GM18951 (cell line): ENCODE data around the gene GALNT9.
"Not testable (repeated sequence)": the region's sequence is repeated elsewhere in the genome, so short reads cannot be mapped to it uniquely, and the experiment has no call there.

ENCODE experiments used
- POLR2A ChIP-seq: IDR thresholded peaks from 4 replicates; pipeline ENCODE4 v1.6.1; 2011; ENCODE audit warnings: mild to moderate bottlenecking; ENCODE audit not compliant: insufficient read length, insufficient read depth; ENCODE audit errors: extremely low read depth
- in situ Hi-C: fragments of 300-500 bp; cut with MboI; formaldehyde crosslinking; loops from one replicate; pipeline ENCODE4 v1.12.0; 2022; ENCODE audit warnings: low sequenced_read_pairs, mixed read lengths, inconsistent platforms; ENCODE audit not compliant: unreplicated experiment

The GALNT9 gene

DNA sequence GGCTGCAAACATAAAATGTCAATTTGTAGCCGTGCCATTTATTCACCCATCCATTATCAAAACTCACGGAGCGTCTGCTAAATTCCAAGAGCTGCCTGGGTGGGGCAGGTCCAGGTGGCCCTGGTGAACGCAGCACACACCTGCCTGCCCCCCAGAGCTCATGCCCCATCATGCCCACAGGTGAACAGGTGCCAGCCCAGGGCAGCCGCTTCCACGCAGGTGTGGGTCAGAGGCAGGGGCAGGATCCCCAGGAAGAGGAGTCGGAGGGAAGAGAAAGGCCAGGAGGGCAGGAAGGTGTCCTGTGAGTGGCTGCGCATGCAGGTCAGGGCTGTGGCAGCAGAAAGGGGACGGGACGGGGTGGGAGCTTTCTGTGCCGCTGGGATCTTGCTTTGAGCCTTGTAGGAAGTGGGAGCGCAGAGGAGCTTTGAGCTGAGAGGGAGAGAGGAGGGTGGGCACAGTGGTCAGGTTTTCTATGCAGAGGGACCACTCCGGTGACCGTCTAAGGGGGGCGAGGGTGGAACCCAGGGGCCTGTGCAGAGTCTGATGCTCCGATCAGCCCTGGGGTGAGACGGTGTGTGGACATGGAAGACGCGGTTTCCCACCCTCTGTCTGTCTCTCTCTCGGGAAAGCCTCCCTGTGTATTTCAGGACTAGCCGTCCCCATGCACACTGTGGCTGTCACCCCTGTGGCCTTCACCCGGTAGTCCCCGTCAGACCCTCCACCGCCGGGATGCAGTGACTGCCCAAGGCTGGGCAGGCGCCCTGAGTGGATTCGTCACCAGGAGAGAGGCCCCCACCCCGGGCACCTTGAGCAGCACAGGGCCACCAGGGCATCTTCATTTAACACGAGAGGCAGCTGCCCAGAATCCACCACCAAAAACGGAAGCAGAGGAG is 26.7 kb downstream of the GALNT9 start:
- TF ChIP-seq POLR2A: no peak
- in situ Hi-C loops: no loop called here

DNA sequence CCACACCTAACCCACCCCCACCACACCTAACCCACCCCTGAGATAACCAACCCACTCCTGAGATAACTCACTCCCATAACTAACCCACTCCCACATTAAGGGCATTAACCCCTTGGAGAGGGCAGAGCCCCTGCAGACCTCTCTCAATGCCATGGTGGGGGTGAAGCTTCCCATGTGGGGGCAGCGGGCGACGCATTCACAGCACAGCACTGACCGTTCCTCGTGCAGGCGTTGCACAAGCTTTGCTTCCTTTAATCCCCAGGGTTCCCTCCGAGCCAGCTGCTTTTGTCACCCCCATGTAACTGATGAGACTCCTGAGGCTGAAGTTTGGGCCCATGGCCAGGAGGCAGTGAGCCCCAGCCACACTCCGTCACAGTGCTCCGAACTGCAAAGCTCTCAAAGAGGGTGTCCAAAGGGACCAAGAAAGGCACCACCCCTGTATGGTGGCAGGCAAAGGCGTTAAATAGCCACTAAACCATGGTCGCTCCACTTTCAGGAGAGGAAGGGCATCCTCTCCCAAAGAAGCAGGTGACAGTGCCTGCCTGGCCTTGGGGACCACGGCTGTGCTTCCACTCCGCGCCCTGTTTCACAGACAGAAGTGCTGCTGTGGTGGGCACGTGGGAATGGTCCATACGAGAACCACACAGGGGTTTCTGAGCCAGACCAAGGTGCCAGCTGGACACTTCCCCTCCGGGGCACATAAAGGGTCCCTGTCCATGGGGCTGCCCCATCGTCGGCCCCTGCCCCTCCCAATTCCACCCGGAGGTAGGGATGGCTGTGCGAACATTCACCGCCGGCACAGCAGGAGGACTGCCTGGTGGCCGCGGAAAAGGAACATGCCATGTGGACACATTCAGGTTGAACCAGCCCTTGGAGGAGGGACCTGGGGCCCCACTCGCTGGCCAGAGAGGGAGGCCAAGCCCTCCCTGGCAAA is 28.3 kb downstream of the GALNT9 start:
- no peak for TF ChIP-seq POLR2A
- in situ Hi-C loops: no loop called here

DNA sequence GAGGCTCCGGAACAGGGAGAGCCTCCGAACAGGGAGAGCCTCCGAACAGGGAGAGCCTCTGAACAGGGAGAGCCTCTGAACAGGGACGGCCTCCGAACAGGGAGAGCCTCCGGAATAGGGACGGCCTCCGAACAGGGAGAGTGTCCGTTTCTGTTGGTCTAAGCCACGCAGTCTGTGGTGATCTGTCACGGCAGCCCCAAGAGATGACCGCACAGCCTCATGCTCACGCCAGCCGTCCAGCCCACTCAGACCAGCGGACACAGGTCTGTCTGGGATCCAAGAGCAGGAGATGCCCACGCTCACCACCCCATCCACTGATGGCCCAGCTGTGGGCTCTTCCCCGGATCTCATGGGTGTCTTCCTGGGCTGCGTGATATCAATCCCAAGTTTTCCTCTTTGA is 33.3 kb downstream of the GALNT9 start:
- in situ Hi-C loops: no loop called here
- no peak for TF ChIP-seq POLR2A

DNA sequence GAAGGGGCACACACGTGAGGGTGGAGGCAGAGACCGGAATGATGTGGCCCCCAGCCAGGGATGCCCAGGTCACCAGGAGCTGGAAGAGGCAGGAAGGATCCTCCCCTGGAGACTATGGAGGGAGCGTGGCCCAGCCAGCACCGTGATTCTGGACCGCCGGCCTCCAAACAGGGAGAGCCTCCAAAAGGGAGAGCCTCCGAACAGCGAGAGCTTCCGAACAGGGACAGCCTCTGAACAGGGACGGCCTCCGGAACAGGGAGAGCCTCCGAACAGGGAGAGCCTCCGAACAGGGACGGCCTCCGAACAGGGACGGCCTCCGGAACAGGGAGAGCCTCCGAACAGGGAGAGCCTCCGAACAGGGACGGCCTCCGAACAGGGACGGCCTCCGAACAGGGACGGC is 33.8 kb downstream of the GALNT9 start:
- in situ Hi-C loops: not testable (repeated sequence)

DNA sequence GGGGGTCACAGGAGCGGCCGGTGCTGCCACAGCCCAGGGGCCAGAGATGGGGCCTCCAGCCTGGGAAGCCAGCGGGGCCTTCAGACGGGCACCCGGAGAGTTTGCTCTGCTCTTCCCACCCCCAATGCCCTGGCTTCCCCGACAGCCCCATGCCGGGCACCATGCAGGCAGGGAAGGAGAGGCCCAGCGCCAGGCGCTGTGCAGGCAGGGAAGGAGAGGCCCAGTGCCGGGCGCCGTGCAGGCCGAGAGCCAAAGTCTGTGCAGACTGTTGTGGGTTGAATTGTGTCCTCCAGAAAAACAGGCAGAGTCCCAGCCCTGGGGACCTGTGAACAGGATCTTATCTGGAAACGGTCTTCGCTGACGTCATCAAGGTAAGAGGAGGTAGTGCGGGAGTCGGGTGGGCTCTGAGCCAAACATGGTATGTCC is 34.3 kb downstream of the GALNT9 start:
- in situ Hi-C loops: no loop called here
- no peak for TF ChIP-seq POLR2A

DNA sequence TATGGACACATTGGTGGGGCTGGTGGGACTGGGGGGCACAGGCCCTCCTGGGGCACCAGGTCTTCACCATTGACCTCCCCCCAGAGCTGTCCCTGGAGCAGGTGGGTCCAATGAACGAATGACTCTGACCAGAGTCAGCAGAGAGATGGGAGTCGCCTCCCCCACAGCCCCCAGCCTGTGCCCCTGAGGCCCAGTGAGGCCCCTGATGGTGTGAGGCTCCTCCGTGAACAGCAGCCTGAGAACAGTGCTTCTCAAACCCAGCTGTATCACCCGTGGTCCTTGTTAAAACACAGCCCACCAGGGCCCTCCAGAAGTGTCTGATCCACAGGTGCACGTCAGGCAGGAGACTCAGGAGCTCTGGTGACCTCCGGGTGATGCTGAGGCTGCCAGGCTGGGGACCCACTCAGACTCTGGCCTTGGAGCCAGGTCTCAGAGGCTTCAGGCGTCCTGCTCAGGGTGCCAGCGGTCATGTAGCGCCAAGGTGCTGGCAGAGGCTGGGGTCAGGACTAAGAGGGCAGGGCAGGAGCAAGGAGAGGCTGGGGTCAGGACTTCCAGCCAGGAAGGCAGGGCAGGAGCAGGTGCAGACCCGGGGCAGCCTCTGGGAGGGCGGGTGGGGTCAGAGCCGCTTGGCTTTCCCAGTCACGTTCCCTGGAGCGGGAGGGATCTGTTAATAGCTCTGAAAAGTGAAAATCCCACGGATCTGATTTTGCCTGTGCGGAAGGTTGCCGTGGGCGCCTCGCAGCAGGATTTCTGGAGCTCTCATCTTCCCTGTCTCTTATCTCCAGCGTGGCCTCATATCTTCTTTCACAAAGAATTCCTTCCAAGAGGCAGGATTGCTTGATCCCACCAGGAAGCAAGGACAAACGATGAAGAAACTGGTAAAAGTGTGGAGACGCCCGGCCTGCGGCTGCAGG is 35.0 kb downstream of the GALNT9 start:
- no peak for TF ChIP-seq POLR2A
- in situ Hi-C loops: no loop called here

DNA sequence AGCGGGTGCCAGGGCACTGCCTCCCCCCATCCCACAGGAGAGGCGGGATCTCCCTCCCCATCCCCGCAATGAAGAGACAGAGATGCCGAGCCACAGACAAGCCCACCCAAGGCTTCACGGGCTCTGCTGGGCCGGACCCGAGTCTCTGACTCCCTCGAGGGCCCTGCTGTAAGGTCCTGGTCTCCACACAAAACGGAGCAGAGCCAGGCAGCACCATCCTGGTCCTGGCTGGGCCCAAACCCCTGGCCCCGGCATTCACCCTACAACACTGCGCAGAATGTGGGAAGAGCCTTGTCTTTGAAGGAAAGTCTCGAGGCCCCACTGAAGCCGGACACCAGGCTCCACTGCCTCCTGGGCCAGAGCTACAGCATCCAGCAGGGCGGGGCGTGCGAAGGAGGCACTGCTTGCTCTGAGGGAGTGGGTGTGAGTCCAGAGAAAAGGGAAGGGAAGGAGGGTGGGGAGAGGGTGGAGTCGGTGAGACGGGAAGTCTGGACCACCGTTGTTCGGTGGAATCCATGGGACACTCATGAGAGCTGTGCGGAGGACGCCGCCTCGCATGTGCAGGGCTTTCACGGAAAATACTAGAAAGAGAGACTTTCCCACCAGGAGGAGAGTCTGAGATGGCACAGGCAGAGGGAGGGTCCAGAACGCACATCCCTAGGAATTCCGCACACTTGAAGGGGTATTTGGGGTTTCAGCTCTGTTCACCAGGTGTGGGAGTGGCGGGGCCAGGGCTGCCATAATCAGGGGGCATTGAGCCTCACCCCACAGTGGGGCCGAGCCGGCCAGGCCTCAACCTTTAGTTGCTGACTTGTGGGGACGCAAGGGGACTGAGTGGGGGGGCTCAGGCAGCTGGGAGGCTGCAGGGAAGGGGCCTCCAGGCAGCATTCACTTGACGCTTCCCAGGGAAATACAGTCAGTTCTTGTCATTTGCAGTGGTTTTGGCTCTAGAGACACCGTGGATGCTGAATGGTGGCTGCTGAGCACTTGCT is 36.8 kb downstream of the GALNT9 start:
- in situ Hi-C loops: no loop called here
- no peak for TF ChIP-seq POLR2A

DNA sequence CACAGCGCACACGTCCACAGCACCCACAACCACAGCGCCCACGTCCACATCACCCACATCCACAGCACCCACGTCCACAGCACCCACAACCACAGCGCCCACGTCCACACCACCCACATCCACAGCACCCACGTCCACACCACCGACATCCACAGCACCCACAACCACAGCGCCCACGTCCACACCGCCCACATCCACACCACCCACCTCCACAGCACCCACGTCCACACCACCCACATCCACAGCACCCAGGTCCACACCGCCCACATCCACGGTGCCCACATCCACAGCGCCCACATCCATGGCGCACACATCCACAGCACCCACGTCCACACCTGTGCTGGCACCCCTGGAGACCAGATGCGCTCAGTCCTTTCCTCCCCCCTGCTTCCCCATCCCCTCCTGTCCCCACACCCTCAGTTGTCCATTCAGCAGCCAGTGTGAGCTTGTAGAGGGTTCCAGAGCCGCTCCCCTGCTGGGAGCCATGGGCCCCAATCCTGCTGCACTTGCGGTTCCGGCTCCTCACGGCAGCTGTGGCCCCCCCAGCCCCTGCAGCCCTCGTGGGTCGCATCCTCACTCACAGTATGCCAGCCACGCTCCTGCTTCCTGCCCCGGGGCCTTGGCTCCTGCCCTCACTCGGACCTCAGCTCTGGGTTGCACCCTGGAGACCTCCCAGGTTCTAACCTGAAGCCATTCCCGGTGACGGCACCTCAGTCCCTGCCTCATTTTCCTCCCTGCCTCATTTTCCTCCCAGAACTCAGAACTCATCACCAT is 37.8 kb downstream of the GALNT9 start:
- no peak for TF ChIP-seq POLR2A
- in situ Hi-C loops: no loop called here

DNA sequence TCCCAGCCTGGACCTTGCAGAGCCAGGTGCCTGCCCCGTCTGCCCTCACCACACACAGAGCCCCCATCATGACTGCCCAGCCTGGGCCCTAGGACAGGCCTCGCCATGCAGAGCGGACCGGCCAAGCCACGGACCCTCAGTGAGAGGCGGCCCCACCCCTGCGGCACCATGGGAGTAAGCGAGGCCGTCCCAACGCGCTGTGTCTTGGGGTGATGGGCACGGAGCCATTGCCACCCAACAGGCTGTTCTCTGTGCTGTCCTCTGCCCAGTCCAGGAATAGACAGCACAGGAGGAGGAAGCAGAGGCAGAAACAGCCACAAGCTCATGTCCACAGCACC is 39.2 kb downstream of the GALNT9 start:
- in situ Hi-C loops: no loop called here
- no peak for TF ChIP-seq POLR2A

DNA sequence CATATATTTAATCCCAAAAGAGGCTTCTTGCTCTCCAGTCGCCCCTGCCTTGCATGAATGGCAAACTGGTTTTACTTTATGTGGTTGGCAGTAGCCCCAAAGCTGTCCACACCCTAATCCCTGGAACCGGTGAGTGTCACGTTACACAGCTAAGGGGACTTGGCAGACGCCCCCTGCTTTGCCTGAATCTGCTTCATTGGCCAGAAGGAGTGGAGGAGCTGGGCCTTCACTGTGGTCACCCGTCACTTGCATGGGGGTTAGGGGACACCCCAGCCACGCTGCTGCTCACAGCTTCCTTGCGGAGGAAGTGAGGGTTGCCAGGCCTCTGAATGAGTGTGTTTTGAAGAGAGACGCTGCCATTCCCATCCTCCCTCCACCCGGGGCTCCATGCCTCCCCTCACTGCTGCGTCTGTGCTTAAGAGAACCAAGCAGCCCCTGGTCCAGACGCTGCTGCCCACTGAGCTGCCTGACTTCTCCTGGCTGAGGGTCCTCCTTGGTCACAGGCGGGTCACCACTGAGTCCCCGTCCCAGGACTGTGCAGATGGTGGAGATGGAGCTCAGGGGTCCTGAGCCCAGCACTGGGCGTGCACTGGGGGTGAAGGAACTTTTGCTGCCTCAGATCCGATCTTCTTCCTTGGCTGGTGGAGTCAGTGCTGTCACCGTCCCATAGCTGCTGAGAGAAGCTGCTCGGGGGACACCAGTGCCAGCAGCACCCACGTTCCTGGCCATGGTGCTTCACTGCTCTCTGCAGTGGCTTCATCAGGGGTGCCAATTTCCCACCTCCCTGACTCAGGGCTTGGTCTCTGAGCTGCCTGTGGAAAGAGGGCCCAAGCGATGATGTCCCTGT is 39.8 kb downstream of the GALNT9 start:
- no peak for TF ChIP-seq POLR2A
- in situ Hi-C loops: no loop called here
